Activated CD8-positive, alpha-beta memory T cell treated with anti-CD3 and anti-CD28 coated beads for 4 hours (primary cell): ENCODE results near the gene CLN6.
"Not testable (repeated sequence)": the region's sequence is repeated elsewhere in the genome, so short reads cannot be mapped to it uniquely, and the experiment has no call there.

Experiments
- DNase-seq, 2 donors: peaks; one replicate each; pipeline ENCODE4 v3.0.0-alpha.2; 2020; ENCODE audit warnings: low read depth in 2 of 2

Gene CLN6

DNA sequence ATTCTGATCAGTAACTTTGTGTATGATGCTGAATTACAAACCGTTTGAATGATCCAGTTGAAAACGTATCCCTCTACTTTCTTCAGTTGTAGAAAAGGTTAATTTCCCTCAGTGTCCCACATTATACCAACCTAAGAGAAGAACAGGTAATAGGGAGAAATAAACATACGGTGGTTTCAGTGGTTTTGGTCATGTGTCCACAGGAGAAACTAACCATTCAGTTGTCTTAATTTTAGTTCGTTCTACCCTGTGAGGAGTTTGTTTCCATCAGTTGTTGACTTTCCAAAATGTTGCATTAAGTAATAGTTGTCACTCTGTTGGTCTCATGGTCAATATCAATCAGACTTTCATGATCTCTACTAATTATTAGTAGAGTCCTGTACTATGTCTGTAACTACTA lies 39.5 kb downstream of the CLN6 start:
- no peak for DNase-seq

DNA sequence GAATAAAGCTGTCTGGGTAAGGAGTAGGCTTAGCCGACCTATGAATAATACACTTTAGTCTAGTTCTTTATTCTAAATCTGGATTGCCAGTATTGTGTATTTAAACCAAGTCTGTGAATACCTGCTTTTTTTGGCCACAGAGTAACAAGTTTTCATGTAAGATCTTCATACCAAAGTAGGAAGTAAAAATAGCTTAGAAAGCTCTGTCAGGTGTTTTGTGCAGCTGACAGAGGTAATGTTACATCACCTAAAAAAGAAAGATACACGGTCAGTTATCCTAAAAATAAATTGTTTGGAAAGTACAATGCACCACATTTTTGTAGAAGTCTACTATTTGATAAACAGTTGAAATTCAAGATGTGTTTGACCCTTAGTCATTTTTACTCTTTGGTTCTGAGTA lies 40.9 kb downstream of the CLN6 start:
- no peak for DNase-seq

DNA sequence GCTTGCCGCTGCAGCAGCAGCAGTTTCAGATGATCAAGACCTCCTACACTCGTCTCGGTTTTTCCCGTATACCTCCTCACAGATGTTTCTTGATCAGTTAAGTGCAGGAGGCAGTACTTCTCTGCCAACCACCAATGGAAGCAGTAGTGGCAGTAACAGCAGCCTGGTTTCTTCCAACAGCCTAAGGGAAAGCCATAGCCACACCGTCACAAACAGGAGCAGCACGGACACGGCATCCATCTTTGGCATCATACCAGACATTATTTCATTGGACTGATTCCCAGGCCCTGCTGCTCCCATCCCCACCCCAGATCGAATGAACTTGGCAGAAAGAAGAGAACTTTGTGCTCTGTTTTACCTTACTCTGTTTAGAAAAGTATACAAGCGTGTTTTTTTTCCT lies 42.0 kb downstream of the CLN6 start:
- DNase-seq: no peak

DNA sequence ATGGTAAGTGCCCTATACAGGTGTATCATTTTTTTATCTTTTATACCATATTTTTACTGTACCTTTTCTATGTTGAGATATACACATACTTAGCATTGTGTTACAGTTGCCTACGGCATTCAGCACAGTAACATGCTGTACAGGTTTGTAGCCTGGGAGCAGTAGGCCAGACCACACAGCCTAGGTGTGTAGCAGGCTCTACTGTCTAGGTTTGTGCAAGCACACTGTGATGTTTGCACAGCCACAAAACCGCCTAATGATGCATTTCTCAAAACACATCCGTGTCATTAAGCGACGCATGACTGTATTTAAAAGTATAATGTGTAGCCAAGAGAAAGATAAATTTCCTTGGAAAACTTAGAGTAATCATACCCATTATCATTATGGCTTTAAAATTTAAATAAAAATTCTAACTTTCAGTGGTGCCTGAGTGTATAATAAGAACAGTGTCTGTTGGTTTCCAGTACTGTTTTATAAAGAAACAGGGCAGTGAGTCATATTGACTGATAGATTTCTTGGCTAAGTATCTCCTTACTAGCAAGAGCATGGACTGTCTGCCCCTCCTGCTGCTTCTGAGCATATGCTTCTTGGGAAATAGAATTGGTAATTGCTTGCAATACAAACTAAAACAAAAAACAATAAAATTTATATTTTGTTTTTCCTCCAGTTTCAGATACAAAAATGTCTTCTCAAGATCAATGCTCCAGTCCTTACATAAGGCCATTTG lies 42.7 kb downstream of the CLN6 start:
- DNase-seq: no peak

DNA sequence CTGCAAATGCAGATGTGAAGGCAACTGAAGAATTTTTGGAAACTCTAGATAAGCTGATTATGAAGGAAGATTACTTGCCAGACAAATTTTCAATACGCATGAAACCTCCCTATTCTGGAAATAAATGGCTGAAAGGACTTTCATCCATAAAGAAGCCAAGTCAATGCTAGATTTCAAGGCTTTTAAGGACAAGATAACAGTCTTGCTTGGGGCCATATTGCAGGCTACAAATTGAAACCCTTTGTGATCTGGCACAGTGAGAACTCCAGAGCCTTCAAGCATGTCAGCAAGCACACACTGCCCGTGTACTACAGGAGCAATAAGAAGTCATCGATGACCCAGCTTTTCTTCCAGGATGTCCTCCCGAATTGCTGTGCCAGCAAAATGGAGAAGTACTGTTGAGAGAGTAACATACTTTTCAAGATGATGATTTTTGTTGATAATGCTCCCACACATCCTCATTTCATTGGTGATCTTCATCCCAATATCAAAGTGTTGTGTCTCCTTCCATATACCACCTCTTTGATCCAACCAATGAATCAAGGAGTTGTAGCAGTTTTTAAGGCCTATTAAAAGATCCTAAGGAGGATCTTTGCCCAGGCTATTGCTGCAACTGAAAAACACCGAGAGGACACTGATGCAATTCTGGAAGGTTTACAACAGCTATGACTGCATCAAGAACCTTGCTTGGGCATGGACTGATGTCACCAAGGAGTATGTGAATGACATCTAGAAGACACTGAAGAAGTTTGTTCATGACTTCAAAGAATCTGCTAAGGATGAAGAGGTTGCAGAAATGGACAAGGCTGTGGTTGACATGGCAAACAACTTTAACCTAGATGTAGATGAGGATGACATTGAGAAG lies 44.7 kb downstream of the CLN6 start:
- no peak for DNase-seq

DNA sequence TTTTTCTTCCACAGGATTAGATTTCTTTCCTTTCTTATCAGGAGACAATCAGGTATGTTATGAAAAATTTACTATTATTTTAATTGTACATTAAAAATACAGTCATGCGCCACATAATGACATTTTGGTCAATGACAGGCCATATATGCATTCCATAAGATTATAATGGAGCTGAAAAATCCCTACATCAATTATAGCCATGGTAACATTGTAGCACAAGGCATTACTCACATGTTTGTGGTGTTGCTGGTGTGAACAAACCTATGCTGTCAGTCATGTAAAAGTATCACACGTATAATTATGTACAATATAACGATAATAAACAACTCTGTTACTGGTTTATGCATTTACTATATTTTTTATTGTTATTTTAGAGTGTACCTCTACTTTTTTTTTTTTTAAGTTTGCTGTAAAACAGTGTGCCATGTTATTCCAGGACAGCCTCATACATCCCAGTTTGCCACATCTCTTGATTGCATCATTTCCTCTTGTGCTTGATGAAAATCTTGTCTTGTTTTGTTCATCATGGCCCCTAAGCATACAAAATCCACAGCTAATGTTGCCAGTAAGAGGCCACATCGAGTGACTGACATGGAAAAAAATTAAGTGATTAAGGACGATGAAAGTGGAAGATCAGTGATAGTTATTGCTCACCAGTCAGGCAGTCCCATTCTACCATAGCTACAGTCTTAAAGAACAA lies 45.8 kb downstream of the CLN6 start:
- no peak for DNase-seq

DNA sequence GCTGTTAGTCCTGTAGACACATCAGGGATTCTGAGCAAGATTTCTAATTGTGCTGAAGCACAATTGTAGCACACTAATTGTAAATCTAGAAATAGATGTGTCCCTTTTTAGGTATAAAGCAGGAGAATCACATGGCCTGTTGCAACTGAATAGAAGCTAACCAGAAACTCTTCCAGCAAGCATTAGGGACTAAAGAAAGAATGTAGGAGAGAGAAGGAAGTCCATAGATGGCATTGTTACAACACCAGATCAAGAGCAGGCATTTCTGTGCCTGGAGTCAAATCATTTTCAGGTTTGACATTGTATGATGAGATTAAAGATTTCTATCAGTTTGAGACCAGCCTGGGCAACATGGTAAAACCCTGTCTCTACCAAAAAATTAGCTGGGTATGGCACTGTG lies 51.8 kb downstream of the CLN6 start:
- DNase-seq: no peak

DNA sequence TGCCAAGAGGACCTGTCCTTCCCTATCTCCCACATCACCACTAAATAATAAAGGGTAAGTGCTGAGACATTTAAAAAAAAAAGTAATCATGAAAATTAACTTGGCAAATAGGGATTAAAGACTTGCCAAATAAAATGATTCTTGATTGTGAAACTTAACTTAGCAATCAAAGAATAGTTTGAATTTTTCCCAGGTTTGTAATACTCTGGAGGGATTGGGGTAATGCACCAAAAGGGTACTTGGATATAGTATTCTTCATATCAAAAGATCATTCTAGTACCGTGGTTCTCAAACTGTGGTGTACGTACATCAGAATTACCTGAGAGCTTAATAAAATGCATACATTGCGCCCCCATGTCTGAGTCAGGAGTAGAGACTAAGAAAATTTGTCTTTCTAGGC lies 52.9 kb downstream of the CLN6 start:
- DNase-seq: no peak

DNA sequence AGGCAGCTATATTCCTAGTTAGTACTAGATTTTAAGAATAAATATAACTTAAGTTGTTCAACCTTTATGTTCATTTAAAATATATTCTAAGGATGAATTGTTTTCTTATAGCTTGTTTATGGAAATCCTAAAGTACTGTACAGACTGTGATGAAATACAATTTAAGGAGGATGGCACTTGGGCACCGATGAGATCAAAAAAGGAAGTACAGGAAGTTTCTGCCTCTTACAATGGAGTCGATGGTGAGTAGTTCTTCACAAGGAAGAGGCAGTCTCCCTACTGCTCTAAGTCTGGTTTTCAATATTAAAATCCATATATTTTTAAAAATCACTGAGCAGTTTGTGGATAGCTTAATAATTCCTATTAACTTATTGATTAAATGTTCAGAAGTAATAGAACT lies 54.0 kb downstream of the CLN6 start:
- no peak for DNase-seq

DNA sequence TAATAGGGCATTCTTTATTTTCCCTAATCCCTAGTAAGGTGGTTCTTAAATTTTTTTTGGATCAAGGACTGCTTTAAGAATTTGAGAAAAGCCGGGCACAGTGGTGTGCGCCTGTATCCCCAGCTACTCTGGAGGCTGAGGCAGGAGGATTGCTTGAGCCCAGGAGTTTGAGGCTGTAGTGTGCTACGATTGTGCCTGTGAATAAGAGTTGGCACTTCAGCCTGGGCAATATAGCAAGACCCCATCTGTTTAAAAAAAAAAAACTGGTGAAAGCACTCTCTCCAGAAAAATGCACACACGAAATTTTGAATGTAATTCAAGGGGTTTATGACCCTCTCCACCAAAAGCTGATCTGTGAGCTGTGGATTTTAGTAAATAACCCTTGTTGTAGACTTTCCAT lies 56.4 kb downstream of the CLN6 start:
- no peak for DNase-seq

DNA sequence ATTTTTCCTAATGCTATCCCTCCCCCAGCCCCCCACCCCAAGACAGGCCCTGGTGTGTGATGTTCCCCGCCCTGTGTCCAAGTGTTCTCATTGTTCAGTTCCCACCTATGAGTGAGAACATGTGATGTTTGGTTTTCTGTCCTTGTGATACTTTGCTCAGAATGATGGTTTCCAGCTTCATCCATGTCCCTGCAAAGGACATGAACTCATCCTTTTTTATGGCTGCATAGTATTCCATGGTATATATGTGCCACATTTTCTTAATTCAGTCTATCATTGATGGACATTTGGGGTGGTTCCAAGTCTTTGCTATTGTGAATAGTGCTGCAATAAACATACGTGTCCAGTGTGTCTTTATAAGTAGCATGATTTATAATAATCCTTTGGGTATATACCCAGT lies 57.5 kb downstream of the CLN6 start:
- DNase-seq: not testable (repeated sequence)

DNA sequence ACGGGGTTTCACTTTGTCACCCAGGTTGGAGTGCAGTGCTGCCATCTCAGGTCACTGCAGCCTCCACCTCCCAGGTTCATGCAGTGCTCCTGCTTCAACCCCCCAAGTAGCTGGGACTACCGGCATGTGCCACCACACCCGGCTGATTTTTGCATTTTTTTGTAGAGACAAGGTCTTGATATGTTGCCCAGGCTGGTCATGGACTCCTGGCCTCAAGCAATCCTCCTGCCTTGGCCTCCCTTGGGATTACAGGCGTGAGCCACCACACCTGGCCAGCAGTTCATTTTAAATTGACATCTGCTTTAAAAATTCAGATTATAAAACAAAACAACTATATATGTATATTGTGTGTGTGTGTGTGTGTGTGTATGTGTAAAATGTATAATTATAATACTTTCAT lies 62.7 kb downstream of the CLN6 start:
- DNase-seq: no peak

DNA sequence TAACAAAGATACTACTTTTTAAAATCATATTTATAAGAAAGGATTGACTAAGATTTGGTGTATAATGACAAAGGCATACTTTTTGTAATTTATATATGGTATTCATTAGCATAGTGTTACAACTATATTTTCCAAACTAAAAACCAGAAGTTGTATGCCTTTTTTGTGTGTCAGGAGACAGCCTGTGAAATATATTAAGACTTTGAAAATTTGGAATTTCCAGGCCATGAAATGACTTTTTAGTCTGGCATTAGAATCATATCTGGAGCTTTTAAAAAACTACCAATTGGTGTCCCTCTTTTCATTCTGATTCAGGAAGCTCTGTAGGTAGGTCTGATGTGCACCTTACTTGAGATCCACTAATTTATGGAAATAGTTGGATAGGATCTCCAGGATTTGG lies 66.3 kb downstream of the CLN6 start:
- DNase-seq: no peak

DNA sequence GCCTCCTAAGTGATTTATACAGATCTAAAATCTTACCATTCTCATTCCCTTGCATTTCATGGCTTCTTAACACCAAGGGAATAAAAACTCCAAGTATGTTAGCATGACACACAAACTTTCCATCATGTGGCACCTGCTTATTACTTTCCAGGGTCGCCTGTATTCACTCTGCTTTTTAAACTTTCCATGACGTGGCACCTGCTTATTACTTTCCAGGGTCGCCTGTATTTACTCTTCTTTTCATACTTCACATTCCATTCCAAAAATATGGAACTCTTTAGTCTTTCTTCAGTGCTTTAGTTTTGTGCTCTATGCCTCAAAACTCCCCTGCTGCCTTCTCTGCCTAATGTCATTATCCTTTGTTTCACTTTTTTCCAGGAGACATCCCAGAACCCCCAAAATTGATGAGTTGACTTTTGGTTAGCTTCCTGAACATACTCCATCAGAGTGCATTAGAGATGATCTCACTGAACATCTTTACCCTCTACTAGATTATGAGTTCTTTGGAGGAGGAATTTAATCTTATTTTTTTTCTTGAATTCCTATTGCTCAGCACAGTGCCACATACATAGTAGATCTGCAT lies 71.4 kb downstream of the CLN6 start:
- DNase-seq: no peak

DNA sequence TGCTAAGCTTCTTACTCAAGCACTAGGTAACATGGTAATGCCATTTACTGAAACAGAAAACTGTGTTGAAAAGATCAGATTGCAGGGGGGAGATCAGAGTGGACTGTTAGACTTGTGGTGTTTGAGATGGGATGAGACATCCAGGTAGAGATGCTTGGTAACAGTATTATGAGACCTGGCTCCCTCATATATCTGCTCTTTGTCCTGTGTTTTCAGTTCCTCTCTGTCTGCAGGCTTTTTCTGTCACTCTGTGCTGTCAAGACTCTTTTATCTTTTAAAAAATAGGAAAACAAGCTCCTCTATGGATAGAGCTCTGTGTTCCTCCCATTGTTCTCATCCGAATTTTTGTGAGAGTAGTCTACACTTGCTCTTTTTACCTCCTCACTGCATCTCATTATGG lies 72.5 kb downstream of the CLN6 start:
- no peak for DNase-seq
